ENCODE results near the gene PCBP4.

PCBP4 gene

GRCh38 chr3:51961602-51962569 lies 5.4 kb downstream of the PCBP4 start:
- H3K4me3 ChIP-seq (ENCODE audit: low read depth, low read length), result no peak overlapping the region
- peaks cover 20% of the 10 kb centered on the region for H3K79me2 ChIP-seq (ENCODE audit: control insufficient read depth, insufficient read depth, low read length, unreplicated experiment)
- H3K27ac ChIP-seq (ENCODE audit: low read depth, low read length), result no peak overlapping the region
- no peak overlapping the region for H2AFZ ChIP-seq (ENCODE audit: low read length, unreplicated experiment)
- no peaks in the 10 kb centered on the region for H3K27me3 ChIP-seq (ENCODE audit: insufficient read depth, low read length)
- no peaks in the 10 kb centered on the region for H3K36me3 ChIP-seq (ENCODE audit: insufficient read depth, low read length)
- H3K4me1 ChIP-seq (ENCODE audit: control insufficient read depth, insufficient read depth, low read length, unreplicated experiment), result peaks cover 12% of the 10 kb centered on the region

GRCh38 chr3:51961011-51961410 lies 6.2 kb downstream of the PCBP4 start:
- Histone ChIP-seq H3K4me1 (ENCODE audit: control insufficient read depth, insufficient read depth, low read length, unreplicated experiment) (peaks cover 4% of the 10 kb centered on the region), H3K27ac (ENCODE audit: low read depth, low read length) (no peak overlapping the region), H2AFZ (ENCODE audit: low read length, unreplicated experiment) (no peak overlapping the region), H3K79me2 (ENCODE audit: control insufficient read depth, insufficient read depth, low read length, unreplicated experiment) (peaks cover 12% of the 10 kb centered on the region), H3K4me3 (ENCODE audit: low read depth, low read length) (no peak overlapping the region), H3K36me3 (ENCODE audit: insufficient read depth, low read length) (no peaks in the 10 kb centered on the region), H3K27me3 (ENCODE audit: insufficient read depth, low read length) (no peaks in the 10 kb centered on the region)

- H3K27ac ChIP-seq (ENCODE audit: low read depth, low read length), result no peak overlapping the region
- H3K79me2 ChIP-seq (ENCODE audit: control insufficient read depth, insufficient read depth, low read length, unreplicated experiment), result peaks cover 10% of the 10 kb centered on the region
- no peaks in the 10 kb centered on the region for H3K36me3 ChIP-seq (ENCODE audit: insufficient read depth, low read length)
- no peak overlapping the region for H2AFZ ChIP-seq (ENCODE audit: low read length, unreplicated experiment)
- no peaks in the 10 kb centered on the region for H3K4me1 ChIP-seq (ENCODE audit: control insufficient read depth, insufficient read depth, low read length, unreplicated experiment)
- H3K4me3 ChIP-seq (ENCODE audit: low read depth, low read length), result no peak overlapping the region
- H3K27me3 ChIP-seq (ENCODE audit: insufficient read depth, low read length), result no peaks in the 10 kb centered on the region
Observed at GRCh38 chr3:51960386-51960785, 6.9 kb downstream of the PCBP4 start.

GRCh38 chr3:51959651-51960050 lies 7.6 kb downstream of the PCBP4 start:
- no peaks in the 10 kb centered on the region for H3K36me3 ChIP-seq (ENCODE audit: insufficient read depth, low read length)
- H3K4me3 ChIP-seq (ENCODE audit: low read depth, low read length), result no peak overlapping the region
- H2AFZ ChIP-seq (ENCODE audit: low read length, unreplicated experiment), result no peak overlapping the region
- no peaks in the 10 kb centered on the region for H3K4me1 ChIP-seq (ENCODE audit: control insufficient read depth, insufficient read depth, low read length, unreplicated experiment)
- H3K27me3 ChIP-seq (ENCODE audit: insufficient read depth, low read length), result no peaks in the 10 kb centered on the region
- H3K79me2 ChIP-seq (ENCODE audit: control insufficient read depth, insufficient read depth, low read length, unreplicated experiment), result peaks cover 2% of the 10 kb centered on the region
- H3K27ac ChIP-seq (ENCODE audit: low read depth, low read length), result no peak overlapping the region

- H3K4me3 ChIP-seq (ENCODE audit: low read depth, low read length), result no peak overlapping the region
- H3K79me2 ChIP-seq (ENCODE audit: control insufficient read depth, insufficient read depth, low read length, unreplicated experiment), result no peaks in the 10 kb centered on the region
- H3K27ac ChIP-seq (ENCODE audit: low read depth, low read length), result no peak overlapping the region
- H2AFZ ChIP-seq (ENCODE audit: low read length, unreplicated experiment), result no peak overlapping the region
- no peaks in the 10 kb centered on the region for H3K36me3 ChIP-seq (ENCODE audit: insufficient read depth, low read length)
- no peaks in the 10 kb centered on the region for H3K27me3 ChIP-seq (ENCODE audit: insufficient read depth, low read length)
- H3K4me1 ChIP-seq (ENCODE audit: control insufficient read depth, insufficient read depth, low read length, unreplicated experiment), result peaks cover under 1% of the 10 kb centered on the region
Observed at GRCh38 chr3:51958603-51959521, 8.4 kb downstream of the PCBP4 start.

GRCh38 chr3:51957520-51958205 lies 9.6 kb downstream of the PCBP4 start:
- Histone ChIP-seq H3K27ac (ENCODE audit: low read depth, low read length) (no peak overlapping the region), H2AFZ (ENCODE audit: low read length, unreplicated experiment) (no peak overlapping the region), H3K36me3 (ENCODE audit: insufficient read depth, low read length) (no peaks in the 10 kb centered on the region), H3K4me1 (ENCODE audit: control insufficient read depth, insufficient read depth, low read length, unreplicated experiment) (peaks cover 10% of the 10 kb centered on the region), H3K79me2 (ENCODE audit: control insufficient read depth, insufficient read depth, low read length, unreplicated experiment) (no peaks in the 10 kb centered on the region), H3K4me3 (ENCODE audit: low read depth, low read length) (no peak overlapping the region), H3K27me3 (ENCODE audit: insufficient read depth, low read length) (no peaks in the 10 kb centered on the region)

GRCh38 chr3:51955893-51956770 lies 11.1 kb downstream of the PCBP4 start:
- Histone ChIP-seq H3K4me3 (ENCODE audit: low read depth, low read length) (no peak overlapping the region), H3K79me2 (ENCODE audit: control insufficient read depth, insufficient read depth, low read length, unreplicated experiment) (no peaks in the 10 kb centered on the region), H3K4me1 (ENCODE audit: control insufficient read depth, insufficient read depth, low read length, unreplicated experiment) (peaks cover 10% of the 10 kb centered on the region), H2AFZ (ENCODE audit: low read length, unreplicated experiment) (no peak overlapping the region), H3K27me3 (ENCODE audit: insufficient read depth, low read length) (no peaks in the 10 kb centered on the region), H3K27ac (ENCODE audit: low read depth, low read length) (no peak overlapping the region), H3K36me3 (ENCODE audit: insufficient read depth, low read length) (no peaks in the 10 kb centered on the region)

- H3K4me3 ChIP-seq (ENCODE audit: low read depth, low read length), result no peak within 1 kb of the TSS
Observed at GRCh38 chr3:51955175-51955892, 11.9 kb downstream of the PCBP4 start, which contains the start of gene GPR62. Gene GPR62, plus strand, starts transcription at chr3:51955381. Its CDS starts 272 bp downstream, at chr3:51955653.

GRCh38 chr3:51954713-51955112 lies 12.5 kb downstream of the PCBP4 start:
- H2AFZ ChIP-seq (ENCODE audit: low read length, unreplicated experiment), result no peak overlapping the region
- H3K4me3 ChIP-seq (ENCODE audit: low read depth, low read length), result no peak overlapping the region
- H3K4me1 ChIP-seq (ENCODE audit: control insufficient read depth, insufficient read depth, low read length, unreplicated experiment), result peaks cover 10% of the 10 kb centered on the region
- H3K79me2 ChIP-seq (ENCODE audit: control insufficient read depth, insufficient read depth, low read length, unreplicated experiment), result no peaks in the 10 kb centered on the region
- H3K27ac ChIP-seq (ENCODE audit: low read depth, low read length), result no peak overlapping the region
- H3K36me3 ChIP-seq (ENCODE audit: insufficient read depth, low read length), result no peaks in the 10 kb centered on the region
- no peaks in the 10 kb centered on the region for H3K27me3 ChIP-seq (ENCODE audit: insufficient read depth, low read length)

More at GRCh38 chr3:51955175-51955892, 11.9 kb downstream of the PCBP4 start, which contains the start of gene GPR62:
- no peaks in the 10 kb centered on the region for H3K79me2 ChIP-seq (ENCODE audit: control insufficient read depth, insufficient read depth, low read length, unreplicated experiment)
- no peaks in the 10 kb centered on the region for H3K36me3 ChIP-seq (ENCODE audit: insufficient read depth, low read length)
- H2AFZ ChIP-seq (ENCODE audit: low read length, unreplicated experiment), result no peak within 1 kb of the TSS
- no peaks in the 10 kb centered on the region for H3K27me3 ChIP-seq (ENCODE audit: insufficient read depth, low read length)
- no peak within 1 kb of the TSS for H3K27ac ChIP-seq (ENCODE audit: low read depth, low read length)
- H3K4me1 ChIP-seq (ENCODE audit: control insufficient read depth, insufficient read depth, low read length, unreplicated experiment), result peaks cover 10% of the 10 kb centered on the region

Data from ACC112 (cell line).